Measurements from ENCODE around the gene CCSER1. TPM values are rescaled to one million over a fixed set of nuclear protein-coding genes. Genes with fewer than 3 reads are reported as not detected.
A peak's percentile ranks its signal among the peaks of the same experiment; 100 is the strongest.

CCSER1 gene
- total and polyA plus RNA-seq, 4 donors, result 0.61 to 23.0 (median 3.8) TPM

DNA sequence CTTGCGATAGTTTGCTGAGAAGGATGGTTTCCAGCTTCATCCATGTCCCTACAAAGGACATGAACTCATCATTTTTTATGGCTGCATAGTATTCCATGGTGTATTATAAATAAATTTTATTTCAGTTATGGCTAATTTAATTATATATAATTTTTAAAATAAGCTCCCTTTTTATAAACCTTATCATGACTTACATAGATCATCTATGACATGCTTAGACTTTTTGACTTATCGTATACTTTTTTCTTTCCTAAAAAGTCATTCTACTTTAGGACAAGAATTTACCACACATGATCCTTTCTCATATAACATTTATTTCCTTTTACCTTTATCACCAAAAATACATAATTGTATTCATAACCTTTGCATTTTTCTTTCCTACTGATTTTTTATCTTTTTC, 376.5 kb downstream of the CCSER1 start:
- Histone ChIP-seq H3K36me3 (ENCODE audit: control insufficient read depth in 4 of 4, insufficient read depth in 4 of 4, low read length in 4 of 4) (no peaks in the 10 kb centered on the region), H3K9me3 (ENCODE audit: control insufficient read depth in 4 of 4, insufficient read depth in 3 of 4, low read length in 3 of 4) (peaks cover 0 to 7% (median 2%) of the 10 kb centered on the region in 4 donors), H3K4me3 (no peak overlapping the region), H3K9ac (ENCODE audit: insufficient read depth in 1 of 2, low read length in 2 of 2) (no peak overlapping the region), H3K27ac (ENCODE audit: low read depth in 1 of 2, low read length in 1 of 2) (no peak overlapping the region), H3K27me3 (ENCODE audit: control insufficient read depth in 3 of 3, insufficient read depth in 3 of 3, low read length in 2 of 3) (no peaks in the 10 kb centered on the region), H3K4me1 (ENCODE audit: control insufficient read depth in 5 of 5, insufficient read depth in 5 of 5, low read length in 5 of 5) (no peaks in the 10 kb centered on the region)
- TF ChIP-seq, protein P1, sequence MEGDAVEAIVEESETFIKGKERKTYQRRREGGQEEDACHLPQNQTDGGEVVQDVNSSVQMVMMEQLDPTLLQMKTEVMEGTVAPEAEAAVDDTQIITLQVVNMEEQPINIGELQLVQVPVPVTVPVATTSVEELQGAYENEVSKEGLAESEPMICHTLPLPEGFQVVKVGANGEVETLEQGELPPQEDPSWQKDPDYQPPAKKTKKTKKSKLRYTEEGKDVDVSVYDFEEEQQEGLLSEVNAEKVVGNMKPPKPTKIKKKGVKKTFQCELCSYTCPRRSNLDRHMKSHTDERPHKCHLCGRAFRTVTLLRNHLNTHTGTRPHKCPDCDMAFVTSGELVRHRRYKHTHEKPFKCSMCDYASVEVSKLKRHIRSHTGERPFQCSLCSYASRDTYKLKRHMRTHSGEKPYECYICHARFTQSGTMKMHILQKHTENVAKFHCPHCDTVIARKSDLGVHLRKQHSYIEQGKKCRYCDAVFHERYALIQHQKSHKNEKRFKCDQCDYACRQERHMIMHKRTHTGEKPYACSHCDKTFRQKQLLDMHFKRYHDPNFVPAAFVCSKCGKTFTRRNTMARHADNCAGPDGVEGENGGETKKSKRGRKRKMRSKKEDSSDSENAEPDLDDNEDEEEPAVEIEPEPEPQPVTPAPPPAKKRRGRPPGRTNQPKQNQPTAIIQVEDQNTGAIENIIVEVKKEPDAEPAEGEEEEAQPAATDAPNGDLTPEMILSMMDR (IDR thresholded peaks at IDR 0.05; ENCODE audit: control extremely low read depth, extremely low read depth), result no peak
- 93 to 94% methylated on average over 2 of the region's 2 CpGs for WGBS, 2 donors
- ATAC-seq (ENCODE audit: insufficient read depth, low FRiP score) (no peak), DNase-seq (peak in 1 of 3 donors; percentile 3)

DNA sequence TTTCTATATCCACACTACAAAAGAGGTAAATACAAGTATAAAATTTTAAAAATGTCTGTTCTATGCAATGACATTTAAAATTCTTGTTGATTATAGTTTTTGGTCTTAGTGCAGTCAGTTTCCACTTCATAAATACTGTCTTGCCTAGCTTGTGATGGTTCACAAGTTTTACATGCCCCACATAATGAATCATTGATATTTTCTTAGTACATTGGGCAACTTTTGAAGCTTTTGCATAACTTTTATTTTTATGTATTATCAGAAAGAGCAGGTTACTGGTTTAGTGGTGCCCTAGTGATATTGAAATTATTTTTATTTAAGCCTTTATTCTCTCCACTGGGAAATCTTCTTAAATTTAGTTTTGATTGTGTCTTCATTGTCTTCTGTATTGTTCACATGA, 388.0 kb downstream of the CCSER1 start:
- H3K27me3 ChIP-seq (ENCODE audit: control insufficient read depth in 3 of 3, insufficient read depth in 3 of 3, low read length in 2 of 3), result no peaks in the 10 kb centered on the region
- TF ChIP-seq, protein P1 (IDR thresholded peaks at IDR 0.05; ENCODE audit: control extremely low read depth, extremely low read depth), result no peak
- no peak overlapping the region for H3K4me3 ChIP-seq
- no peak overlapping the region for H3K27ac ChIP-seq (ENCODE audit: low read depth in 1 of 2, low read length in 1 of 2)
- DNase-seq (no peak), ATAC-seq (ENCODE audit: insufficient read depth, low FRiP score) (no peak)
- H3K9me3 ChIP-seq (ENCODE audit: control insufficient read depth in 4 of 4, insufficient read depth in 3 of 4, low read length in 3 of 4), result no peaks in the 10 kb centered on the region
- H3K36me3 ChIP-seq (ENCODE audit: control insufficient read depth in 4 of 4, insufficient read depth in 4 of 4, low read length in 4 of 4), result no peaks in the 10 kb centered on the region
- no peak overlapping the region for H3K9ac ChIP-seq (ENCODE audit: insufficient read depth in 1 of 2, low read length in 2 of 2)
- H3K4me1 ChIP-seq (ENCODE audit: control insufficient read depth in 5 of 5, insufficient read depth in 5 of 5, low read length in 5 of 5), result no peaks in the 10 kb centered on the region

DNA sequence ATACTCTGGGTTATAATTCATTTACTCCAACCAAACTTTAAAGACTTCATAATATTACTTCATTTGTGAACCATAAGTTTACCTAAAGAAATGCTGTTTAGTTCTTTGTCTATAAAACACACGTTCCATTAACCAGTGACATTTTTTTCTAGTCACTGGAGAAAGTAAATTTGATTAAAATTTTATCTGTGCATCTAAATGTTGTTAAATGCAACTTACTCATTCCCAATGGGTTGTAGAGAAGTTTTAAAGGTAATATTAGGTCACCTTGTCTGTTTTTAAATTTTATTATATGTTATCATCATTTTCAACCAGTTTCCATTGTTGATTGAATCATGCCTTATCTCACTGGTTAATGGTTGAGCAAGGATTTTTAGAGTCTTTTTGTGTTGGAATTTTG, 401.4 kb downstream of the CCSER1 start:
- 86 to 88% methylated on average over 1 of the region's 1 CpG for WGBS, 2 donors
- no peak overlapping the region for H3K27ac ChIP-seq (ENCODE audit: low read depth in 1 of 2, low read length in 1 of 2)
- no peaks in the 10 kb centered on the region for H3K4me1 ChIP-seq (ENCODE audit: control insufficient read depth in 5 of 5, insufficient read depth in 5 of 5, low read length in 5 of 5)
- no peak overlapping the region for H3K4me3 ChIP-seq
- TF ChIP-seq, protein P1 (IDR thresholded peaks at IDR 0.05; ENCODE audit: control extremely low read depth, extremely low read depth), result no peak
- ATAC-seq (ENCODE audit: insufficient read depth, low FRiP score) (no peak), DNase-seq (no peak)
- H3K36me3 ChIP-seq (ENCODE audit: control insufficient read depth in 4 of 4, insufficient read depth in 4 of 4, low read length in 4 of 4), result no peaks in the 10 kb centered on the region
- no peak overlapping the region for H3K9ac ChIP-seq (ENCODE audit: insufficient read depth in 1 of 2, low read length in 2 of 2)
- H3K27me3 ChIP-seq (ENCODE audit: control insufficient read depth in 3 of 3, insufficient read depth in 3 of 3, low read length in 2 of 3), result no peaks in the 10 kb centered on the region
- no peaks in the 10 kb centered on the region for H3K9me3 ChIP-seq (ENCODE audit: control insufficient read depth in 4 of 4, insufficient read depth in 3 of 4, low read length in 3 of 4)

DNA sequence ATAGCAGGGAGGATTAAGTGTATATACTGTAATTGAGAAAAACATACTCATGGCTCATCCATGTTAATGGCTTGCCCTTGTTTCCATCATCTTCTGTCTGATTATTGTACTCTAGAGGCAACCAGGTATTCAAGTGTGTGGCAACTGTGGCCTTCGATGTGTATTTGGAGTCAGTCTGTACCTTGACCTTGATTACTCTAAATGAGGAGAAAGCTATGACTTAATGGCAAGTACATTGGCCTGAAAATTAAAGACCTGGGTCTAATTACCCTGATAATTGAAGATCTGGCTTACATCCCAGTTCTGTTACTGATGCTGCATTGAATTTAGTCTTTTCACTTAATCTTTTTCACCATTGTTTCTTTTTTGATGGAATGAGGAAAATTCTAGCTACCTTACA, 409.2 kb downstream of the CCSER1 start:
- Histone ChIP-seq H3K9me3 (ENCODE audit: control insufficient read depth in 4 of 4, insufficient read depth in 3 of 4, low read length in 3 of 4) (no peaks in the 10 kb centered on the region), H3K36me3 (ENCODE audit: control insufficient read depth in 4 of 4, insufficient read depth in 4 of 4, low read length in 4 of 4) (no peaks in the 10 kb centered on the region), H3K27me3 (ENCODE audit: control insufficient read depth in 3 of 3, insufficient read depth in 3 of 3, low read length in 2 of 3) (no peaks in the 10 kb centered on the region), H3K27ac (ENCODE audit: low read depth in 1 of 2, low read length in 1 of 2) (no peak overlapping the region), H3K9ac (ENCODE audit: insufficient read depth in 1 of 2, low read length in 2 of 2) (no peak overlapping the region), H3K4me3 (no peak overlapping the region), H3K4me1 (ENCODE audit: control insufficient read depth in 5 of 5, insufficient read depth in 5 of 5, low read length in 5 of 5) (no peaks in the 10 kb centered on the region)
- WGBS, 2 donors, result 92 to 97% methylated on average over 1 of the region's 1 CpG
- TF ChIP-seq, protein P1 (IDR thresholded peaks at IDR 0.05; ENCODE audit: control extremely low read depth, extremely low read depth), result no peak
- ATAC-seq (ENCODE audit: insufficient read depth, low FRiP score), result no peak
- no peak for DNase-seq
